AG10803 (cell line): ENCODE measurements around the gene FER.

Source experiments
- DNase-seq: peaks from one replicate; pipeline ENCODE4 v3.0.0; 2010; ENCODE audit warnings: low read depth
- H3K4me3 ChIP-seq: 2 replicates; pipeline ENCODE4 v1.5.1; 2011; ENCODE audit warnings: mild to moderate bottlenecking, low read length, control low read depth
- CTCF ChIP-seq: conservative IDR thresholded peaks from 2 replicates; pipeline ENCODE4 v1.5.1; 2011; ENCODE audit warnings: mild to moderate bottlenecking, low read length, control low read depth, inconsistent platforms

FER gene

GRCh38 chr5:108720391-108720790 is 27.3 kb upstream of the FER start:
- peak; percentile 17 for DNase-seq
- TF ChIP-seq CTCF = no peak
- no peak overlapping the region for H3K4me3 ChIP-seq

DNA sequence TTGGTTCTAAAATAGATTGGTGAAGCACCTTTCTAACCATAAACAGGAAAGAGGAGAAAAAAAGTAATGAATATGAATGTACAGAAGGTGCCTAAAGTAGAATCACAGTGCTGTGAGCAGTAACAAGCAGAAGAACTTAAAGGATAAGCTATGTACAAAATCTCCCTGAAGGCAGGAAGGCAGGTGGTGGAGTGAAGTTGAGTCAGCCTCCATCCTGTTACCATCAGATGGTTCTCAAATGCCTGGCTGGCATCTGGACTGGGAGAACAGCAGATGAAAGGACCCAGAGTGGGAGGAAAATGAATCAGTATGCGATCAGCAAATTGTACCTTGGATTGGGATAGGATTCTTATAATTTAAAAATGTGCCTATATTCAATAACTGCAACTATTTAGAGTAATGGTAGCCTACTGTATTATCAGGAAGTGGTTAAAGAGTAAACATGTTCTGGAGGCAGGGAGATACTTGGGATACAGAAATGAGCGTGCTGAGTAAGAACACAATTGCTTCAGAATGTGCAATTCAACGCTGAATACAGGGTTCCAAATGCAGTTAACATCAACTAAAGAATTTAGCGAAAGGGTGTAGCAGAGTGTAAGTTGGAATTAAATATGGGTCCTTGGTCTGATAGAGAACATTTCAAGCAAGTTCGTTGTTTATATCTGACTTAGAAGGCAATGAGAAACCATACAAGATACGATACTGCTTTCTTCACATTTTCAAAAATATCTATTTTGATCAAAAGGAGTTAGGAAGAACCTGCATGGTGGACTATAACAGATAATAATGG is 21.1 kb upstream of the FER start:
- DNase-seq = peak; percentile 36
- TF ChIP-seq CTCF = no peak

DNA sequence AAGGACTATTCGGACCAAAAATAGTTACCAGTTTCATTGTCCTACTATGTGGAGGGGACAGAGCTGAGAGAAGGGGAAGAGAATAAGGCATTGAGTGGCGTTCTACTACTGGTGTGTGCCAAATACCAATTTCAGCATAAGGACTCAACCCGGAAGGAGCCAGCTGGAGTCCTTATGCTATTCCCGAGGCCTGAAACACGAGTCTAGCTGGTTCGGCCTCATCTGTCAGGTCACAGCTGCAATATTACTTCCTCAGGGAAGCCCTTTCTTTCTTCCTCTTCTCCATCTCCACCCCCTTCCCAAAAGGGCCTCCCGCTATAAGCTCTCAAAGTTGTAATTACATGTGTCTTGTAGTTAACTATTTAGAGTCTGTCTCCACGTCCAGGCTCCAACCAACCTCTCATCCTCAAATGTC is 20.5 kb upstream of the FER start:
- DNase-seq = peak; percentile 54
- peak overlapping the region; percentile 86 for H3K4me3 ChIP-seq

More for the DNA sequence above, 21.1 kb upstream of the FER start:
- H3K4me3 ChIP-seq = peak overlapping the region; percentile 86

GRCh38 chr5:108727651-108728565 is 19.8 kb upstream of the FER start:
- TF ChIP-seq CTCF = no peak
- peak; percentile 91 for DNase-seq
- H3K4me3 ChIP-seq = peak overlapping the region; percentile 86

More for the DNA sequence above, 20.5 kb upstream of the FER start:
- TF ChIP-seq CTCF = no peak

- DNase-seq = no peak
- TF ChIP-seq CTCF = no peak
- H3K4me3 ChIP-seq = peak overlapping the region; percentile 86
These were observed 19.0 kb upstream of the FER start for GRCh38 chr5:108728566-108729241.

- DNase-seq = no peak
- no peak for TF ChIP-seq CTCF
- H3K4me3 ChIP-seq = no peak overlapping the region
These were observed 18.5 kb upstream of the FER start for GRCh38 chr5:108729242-108729615.
